Activated CD8-positive, alpha-beta memory T cell treated with anti-CD3 and anti-CD28 coated beads, Interleukin-2, amount 50 U/mL, for 1 hour (primary cell): Measurements from ENCODE around the gene ADCY2.

Experiments
- DNase-seq: peaks from one replicate; pipeline ENCODE4 v3.0.0-alpha.2; 2020; ENCODE audit errors: extremely low read depth

ADCY2 gene

GRCh38 chr5:7663808-7664207 lies 267.9 kb downstream of the ADCY2 start:
- no peak for DNase-seq

- DNase-seq, result no peak
Observed at GRCh38 chr5:7664208-7664607, 268.3 kb downstream of the ADCY2 start.

DNA sequence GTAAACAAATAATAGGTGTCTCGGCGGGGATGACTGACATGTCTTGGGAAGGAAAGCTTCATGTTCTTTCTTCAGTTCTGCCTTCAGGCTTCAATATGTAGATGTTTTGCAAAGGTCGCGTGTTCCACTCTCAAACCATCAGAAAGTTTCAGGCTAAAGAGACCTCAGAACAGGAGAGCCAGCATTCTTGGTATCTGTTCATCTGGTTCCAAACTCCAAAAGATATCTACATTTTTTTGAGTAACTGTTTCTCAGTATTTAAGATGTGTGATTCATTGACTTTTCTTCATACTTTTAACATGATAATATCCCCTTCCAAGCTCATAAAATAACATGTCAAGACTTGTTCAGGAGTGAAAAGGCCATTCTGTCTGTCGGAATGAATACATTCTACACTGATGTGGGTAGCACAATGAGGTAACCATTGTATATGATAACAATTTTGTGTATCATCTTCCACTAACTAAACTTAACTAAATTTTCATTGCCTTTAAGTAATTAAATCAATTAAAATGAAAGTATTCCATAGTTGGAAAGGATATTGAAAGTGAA lies 271.4 kb downstream of the ADCY2 start:
- DNase-seq, result no peak

DNA sequence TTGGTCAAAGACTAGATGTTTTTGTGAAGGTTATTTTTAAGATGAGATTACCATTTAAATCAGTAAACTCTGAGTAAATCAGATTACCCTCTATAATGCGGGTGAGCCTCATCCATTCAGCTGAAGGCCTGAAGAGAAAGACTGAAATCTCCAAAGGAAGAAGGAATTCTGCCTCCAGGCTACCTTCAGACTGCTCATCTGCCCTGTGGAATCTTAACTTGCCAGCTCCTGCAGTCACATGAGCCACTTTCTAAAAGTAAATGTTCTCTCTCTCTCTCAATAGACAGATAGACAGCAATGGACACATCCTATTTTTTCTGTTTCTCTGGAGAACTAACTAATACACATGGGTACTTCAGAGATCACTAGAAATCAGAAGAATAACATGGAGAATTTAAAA lies 272.2 kb downstream of the ADCY2 start:
- DNase-seq, result no peak

GRCh38 chr5:7668627-7669026 lies 272.7 kb downstream of the ADCY2 start:
- no peak for DNase-seq

- no peak for DNase-seq
Observed at GRCh38 chr5:7671381-7671993, 275.5 kb downstream of the ADCY2 start.

- DNase-seq, result no peak
Observed at GRCh38 chr5:7673658-7674057, 277.7 kb downstream of the ADCY2 start.

DNA sequence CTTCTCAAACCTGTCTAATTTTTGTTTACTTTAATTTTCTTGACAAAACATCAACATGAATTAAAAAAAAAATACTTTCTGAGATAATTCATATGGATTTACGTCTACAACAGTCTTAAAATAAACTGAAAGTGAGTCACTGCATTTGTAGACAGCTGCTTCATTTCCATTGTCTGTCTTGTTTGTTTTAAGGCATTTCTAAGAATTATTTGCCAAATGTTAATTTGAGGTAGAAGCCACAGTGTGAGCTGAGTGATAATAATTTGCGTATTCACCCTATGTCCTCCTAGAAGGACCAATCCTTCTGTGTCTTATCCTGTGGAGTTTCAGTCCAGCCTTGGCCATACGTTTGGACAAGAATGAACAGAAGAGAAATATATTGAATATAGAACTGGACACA lies 280.5 kb downstream of the ADCY2 start:
- DNase-seq, result no peak

DNA sequence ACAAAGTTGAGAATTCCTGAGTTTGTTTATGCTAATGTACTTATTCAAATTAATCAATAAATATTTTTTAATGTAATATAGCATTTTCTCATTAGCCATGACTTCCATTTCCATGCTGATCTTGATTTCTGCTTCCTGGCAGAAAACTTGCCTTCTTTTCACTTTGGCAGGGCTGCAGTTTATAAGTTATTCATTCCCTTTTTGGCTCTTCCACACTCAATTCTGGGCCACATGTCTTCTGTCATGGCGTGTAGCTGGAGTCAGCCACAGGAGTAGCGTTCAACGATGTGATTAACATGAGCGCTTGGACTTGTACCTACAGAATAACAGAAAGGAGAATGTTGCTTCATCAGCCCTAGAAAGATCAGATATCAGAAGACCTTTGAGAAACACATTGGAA lies 282.1 kb downstream of the ADCY2 start:
- no peak for DNase-seq

DNA sequence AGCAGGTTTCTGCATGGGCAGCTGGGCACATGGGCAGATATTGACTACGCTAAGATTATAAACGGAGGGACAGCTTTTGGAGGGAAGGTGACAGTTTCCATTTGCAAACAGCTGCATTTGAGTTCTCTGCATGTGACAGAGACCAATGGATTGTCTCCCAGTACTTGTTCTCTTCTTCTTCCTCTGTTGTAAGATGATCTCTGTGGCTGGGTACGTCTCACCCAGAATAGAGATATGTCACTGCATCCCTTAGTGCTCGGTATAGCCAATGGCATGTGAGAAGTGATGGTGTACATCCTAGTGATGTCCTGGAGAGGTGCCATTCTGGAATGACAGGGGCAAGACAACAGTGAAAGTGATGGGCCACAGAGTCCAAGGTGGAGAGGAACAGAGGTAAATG lies 283.7 kb downstream of the ADCY2 start:
- no peak for DNase-seq

DNA sequence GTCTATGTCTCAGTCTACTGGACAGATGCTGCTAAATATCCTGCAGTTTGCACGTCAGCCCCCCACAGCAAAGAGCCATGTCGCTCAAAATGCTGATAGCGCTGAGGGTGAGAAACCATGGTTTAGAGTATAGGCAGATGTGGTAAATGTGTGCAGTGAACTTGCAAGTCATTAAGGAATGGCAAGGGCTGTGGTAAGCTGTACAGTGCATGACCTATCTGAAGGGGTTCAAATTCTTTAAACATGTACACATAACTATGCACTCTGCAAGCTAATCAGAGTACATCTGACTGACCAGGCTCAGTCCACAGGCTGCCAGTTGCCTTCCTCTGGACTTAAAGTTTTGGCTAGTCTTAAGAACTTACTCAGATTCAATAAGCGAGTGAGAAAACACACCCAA lies 284.3 kb downstream of the ADCY2 start:
- DNase-seq, result no peak

DNA sequence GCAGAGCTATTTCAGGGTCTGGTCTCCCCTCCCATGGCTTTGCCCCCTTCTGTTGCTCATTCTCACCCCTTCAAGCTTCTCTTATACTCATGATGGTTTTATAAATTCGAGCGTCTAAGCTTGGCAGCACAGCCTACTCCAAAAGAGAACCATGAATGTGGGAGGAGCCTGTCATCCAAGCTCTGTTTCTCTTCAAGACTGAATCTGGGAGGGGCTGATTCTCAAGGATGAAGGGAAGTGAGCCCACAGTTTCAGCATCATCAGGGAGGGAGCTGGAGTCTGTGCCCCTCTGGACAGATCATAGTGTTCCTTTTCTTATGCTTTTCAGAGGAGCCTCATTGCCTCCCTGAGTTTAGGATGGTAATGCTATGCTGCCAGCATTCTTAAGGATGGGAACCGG lies 286.4 kb downstream of the ADCY2 start:
- DNase-seq, result no peak

- DNase-seq, result no peak
Observed at GRCh38 chr5:7683753-7684152, 287.8 kb downstream of the ADCY2 start.

DNA sequence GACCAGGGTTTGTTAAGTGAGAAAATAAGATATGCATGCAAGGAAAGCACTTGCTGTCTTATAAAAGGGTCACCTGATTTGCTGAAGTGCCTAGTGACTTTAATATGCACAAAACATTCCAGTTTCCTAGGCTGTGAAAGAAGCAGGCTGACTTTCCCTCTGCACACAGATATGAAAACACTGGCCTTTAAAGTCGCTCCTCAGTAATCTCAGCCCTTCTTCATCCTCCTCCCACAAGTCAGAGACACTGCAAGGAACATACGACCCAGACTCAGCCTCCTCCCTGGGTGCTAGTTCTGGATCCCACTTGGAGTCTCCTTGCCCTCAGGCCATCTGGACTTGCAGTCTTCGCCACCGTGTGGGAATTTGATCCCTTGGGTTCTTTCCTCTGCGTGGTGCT lies 288.9 kb downstream of the ADCY2 start:
- no peak for DNase-seq

GRCh38 chr5:7686794-7687193 lies 290.9 kb downstream of the ADCY2 start:
- no peak for DNase-seq

DNA sequence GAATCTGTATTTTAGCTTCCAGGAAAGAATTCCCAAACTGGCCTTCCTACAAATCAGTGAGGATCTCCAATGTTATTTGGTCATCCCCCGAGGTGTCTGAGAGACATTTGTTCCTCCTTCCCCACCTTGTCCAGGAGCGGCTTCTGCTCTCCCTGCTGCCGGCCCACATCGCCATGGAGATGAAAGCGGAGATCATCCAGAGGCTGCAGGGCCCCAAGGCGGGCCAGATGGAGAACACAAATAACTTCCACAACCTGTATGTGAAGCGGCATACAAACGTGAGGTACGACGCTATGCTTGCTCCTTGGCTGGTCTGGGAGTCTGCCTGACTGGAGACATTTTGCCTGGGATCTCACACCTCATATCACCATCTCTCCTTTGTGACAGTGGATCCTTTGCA lies 294.6 kb downstream of the ADCY2 start:
- no peak for DNase-seq

- DNase-seq, result no peak
Observed at GRCh38 chr5:7705261-7705660, 309.3 kb downstream of the ADCY2 start.

GRCh38 chr5:7705736-7706135 lies 309.8 kb downstream of the ADCY2 start:
- no peak for DNase-seq

DNA sequence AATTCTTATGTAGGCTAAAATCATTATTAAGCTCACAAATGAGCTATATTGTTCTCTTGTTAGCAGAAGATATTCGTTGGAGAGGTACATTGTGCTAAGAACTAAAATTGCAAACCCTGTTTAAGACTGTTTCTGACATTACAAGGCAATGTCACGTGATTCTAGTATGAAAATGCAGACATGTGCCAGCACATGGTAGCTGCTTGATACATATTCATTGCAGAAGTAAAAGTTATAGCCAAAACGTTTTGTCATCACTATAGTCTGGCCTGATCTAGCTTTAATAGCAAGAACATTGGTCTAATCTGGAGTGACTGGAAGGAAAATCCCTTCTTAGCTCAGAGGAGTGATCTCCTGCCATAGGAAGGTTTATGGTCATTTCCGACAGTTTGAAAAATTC lies 310.3 kb downstream of the ADCY2 start:
- no peak for DNase-seq

- DNase-seq, result no peak
Observed at GRCh38 chr5:7714119-7714518, 318.2 kb downstream of the ADCY2 start.

- no peak for DNase-seq
Observed at GRCh38 chr5:7714697-7715096, 318.8 kb downstream of the ADCY2 start.

DNA sequence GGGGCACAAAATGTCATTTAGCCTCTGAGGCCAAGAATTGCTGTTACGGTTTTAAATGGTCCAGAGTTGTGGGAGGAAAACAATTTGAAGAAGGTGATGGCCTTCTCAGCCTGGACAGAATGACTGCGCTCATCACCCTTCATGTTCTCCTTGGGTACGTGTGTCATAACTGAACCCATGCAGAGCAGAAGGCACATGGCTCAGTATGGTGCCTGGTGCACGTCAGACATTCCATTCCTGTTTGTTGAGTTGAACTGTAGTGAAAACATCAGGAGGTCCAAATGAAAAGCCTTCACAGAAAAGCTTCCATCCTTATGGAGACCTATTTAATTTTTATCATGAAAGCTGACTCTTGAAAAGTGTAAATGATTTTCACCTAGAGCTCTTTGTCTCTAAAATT lies 321.8 kb downstream of the ADCY2 start:
- no peak for DNase-seq

- DNase-seq, result no peak
Observed at GRCh38 chr5:7728076-7728475, 332.1 kb downstream of the ADCY2 start.

GRCh38 chr5:7741415-7742065 lies 345.6 kb downstream of the ADCY2 start:
- no peak for DNase-seq
